ENCODE results near the gene APOL3.

DNA sequence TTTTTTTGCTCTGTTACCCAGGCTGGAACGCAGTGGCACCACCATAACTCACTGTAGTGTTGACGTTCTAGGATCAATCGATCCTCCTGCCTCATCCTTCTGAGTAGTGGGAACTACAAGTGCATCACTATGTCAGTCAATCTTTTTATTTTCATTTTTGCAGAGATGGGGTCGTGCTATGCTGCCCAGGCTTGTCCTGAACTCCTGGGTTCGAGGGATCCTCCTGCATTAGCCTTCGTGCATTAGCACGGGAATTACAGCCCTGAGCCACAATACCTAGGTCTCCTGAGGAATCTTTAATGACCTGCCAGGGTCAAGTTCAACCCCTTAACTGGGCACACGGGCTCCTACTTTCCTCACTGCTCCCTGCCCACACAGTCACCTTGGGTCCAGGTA is 4.4 kb downstream of the APOL3 start:
- TF ChIP-seq, protein P1, sequence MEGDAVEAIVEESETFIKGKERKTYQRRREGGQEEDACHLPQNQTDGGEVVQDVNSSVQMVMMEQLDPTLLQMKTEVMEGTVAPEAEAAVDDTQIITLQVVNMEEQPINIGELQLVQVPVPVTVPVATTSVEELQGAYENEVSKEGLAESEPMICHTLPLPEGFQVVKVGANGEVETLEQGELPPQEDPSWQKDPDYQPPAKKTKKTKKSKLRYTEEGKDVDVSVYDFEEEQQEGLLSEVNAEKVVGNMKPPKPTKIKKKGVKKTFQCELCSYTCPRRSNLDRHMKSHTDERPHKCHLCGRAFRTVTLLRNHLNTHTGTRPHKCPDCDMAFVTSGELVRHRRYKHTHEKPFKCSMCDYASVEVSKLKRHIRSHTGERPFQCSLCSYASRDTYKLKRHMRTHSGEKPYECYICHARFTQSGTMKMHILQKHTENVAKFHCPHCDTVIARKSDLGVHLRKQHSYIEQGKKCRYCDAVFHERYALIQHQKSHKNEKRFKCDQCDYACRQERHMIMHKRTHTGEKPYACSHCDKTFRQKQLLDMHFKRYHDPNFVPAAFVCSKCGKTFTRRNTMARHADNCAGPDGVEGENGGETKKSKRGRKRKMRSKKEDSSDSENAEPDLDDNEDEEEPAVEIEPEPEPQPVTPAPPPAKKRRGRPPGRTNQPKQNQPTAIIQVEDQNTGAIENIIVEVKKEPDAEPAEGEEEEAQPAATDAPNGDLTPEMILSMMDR (conservative IDR thresholded peaks at IDR 0.05; ENCODE audit: low read depth, low read length) = no peak
- no peak for TF ChIP-seq EZH2 (IDR thresholded peaks at IDR 0.05; ENCODE audit: borderline replicate concordance, low read depth, low read length, poor library complexity, severe bottlenecking)
